AG04449 (cell line): Measurements from ENCODE around the gene OR1J1.

Source experiments
- CTCF ChIA-PET: fragments of 350-600 bp; formaldehyde crosslinking; extraction: SDS; loops from one replicate; lab custom pipeline; 2021; ENCODE audit warnings: antibody characterized with exemption; lab: Yijun Ruan, JAX
- POLR2A ChIA-PET: fragments of 400-600, 350-600 bp; formaldehyde crosslinking; extraction: SDS; loops from one replicate; lab custom pipeline; 2020; ENCODE audit warnings: antibody characterized with exemption, inconsistent platforms; lab: Yijun Ruan, JAX
- DNase-seq: peaks from one replicate; pipeline ENCODE4 v3.0.0-alpha.2; 2010; ENCODE audit warnings: low read depth, low spot score
- H3K4me3 ChIP-seq: 2 replicates; pipeline ENCODE4 v1.5.1; 2011; ENCODE audit warnings: low read depth, mild to moderate bottlenecking, control low read depth, low read length
- CTCF ChIP-seq: IDR thresholded peaks from one replicate; pipeline ENCODE4 v1.5.1; 2011; ENCODE audit warnings: mild to moderate bottlenecking, moderate library complexity, low read length, control low read depth, inconsistent platforms; ENCODE audit not compliant: insufficient read depth; ENCODE audit errors: missing control alignments

OR1J1 gene

GRCh38 chr9:122510502-122510901 is 32.8 kb upstream of the OR1J1 start, which contains the start of gene OR1J2:
OR1J2 (plus strand) TSS chr9:122510802; CDS start chr9:122510802, 0 bp downstream.
- ChIA-PET POLR2A (no interaction called here), CTCF (interaction anchor here (1.0 kb wide), 1 partner anchor 10 kb away, joined by 3 read pairs; no protein-coding TSS in a partner anchor)
- no peak within 1 kb of the TSS for H3K4me3 ChIP-seq
- DNase-seq: no peak
- TF ChIP-seq CTCF: no peak

- no peak for DNase-seq
- no peak overlapping the region for H3K4me3 ChIP-seq
- TF ChIP-seq CTCF: no peak
- ChIA-PET CTCF (no interaction called here), POLR2A (no interaction called here)
These were observed 29.2 kb upstream of the OR1J1 start for GRCh38 chr9:122506964-122507363.

- DNase-seq: no peak
- ChIA-PET POLR2A (no interaction called here), CTCF (interaction anchor here (0.7 to 2.5 kb wide), 14 partner anchors 10 to 312 kb away, joined by 3 to 11 read pairs (median 4); no protein-coding TSS in a partner anchor)
- TF ChIP-seq CTCF: peak; percentile 63
- no peak overlapping the region for H3K4me3 ChIP-seq
These were observed 21.2 kb upstream of the OR1J1 start for GRCh38 chr9:122498883-122499288.

- CTCF ChIA-PET: interaction anchor here (1.0 to 1.4 kb wide), 3 partner anchors 10 to 19 kb away, joined by 4 to 7 read pairs (median 5); no protein-coding TSS in a partner anchor
- POLR2A ChIA-PET: no interaction called here
- no peak for TF ChIP-seq CTCF
- no peak for DNase-seq
- H3K4me3 ChIP-seq: no peak overlapping the region
These were observed 1.3 kb upstream of the OR1J1 start for GRCh38 chr9:122479062-122479461.

- POLR2A ChIA-PET: no interaction called here
- DNase-seq: no peak
- TF ChIP-seq CTCF: no peak
- CTCF ChIA-PET: no interaction called here
- no peak overlapping the region for H3K4me3 ChIP-seq
These were observed 380 bp downstream of the OR1J1 start for GRCh38 chr9:122477346-122477745.

GRCh38 chr9:122475717-122476116 is 2.0 kb downstream of the OR1J1 start:
- DNase-seq: no peak
- POLR2A ChIA-PET: no interaction called here
- no peak for TF ChIP-seq CTCF
- CTCF ChIA-PET: interaction anchor here (0.9 to 1.7 kb wide), 3 partner anchors 10 to 335 kb away, joined by 3 to 4 read pairs (median 3); no protein-coding TSS in a partner anchor
- H3K4me3 ChIP-seq: no peak overlapping the region
